DOHH2 (cell line): ENCODE data around the gene MAPK13.

Source experiments
- H3F3A ChIP-seq: fragments of 200-600 bp; sonication (generic), shearing (Covaris generic); 2 replicates; pipeline ENCODE4 v1.6.0; 2016; ENCODE audit warnings: antibody characterized with exemption, mild to moderate bottlenecking; ENCODE audit not compliant: control insufficient read depth, insufficient read depth
- H3K27ac ChIP-seq: fragments of 200-600 bp; sonication (generic); 2 replicates; pipeline ENCODE4 v1.5.1; 2014; ENCODE audit warnings: low read depth, mild to moderate bottlenecking, low read length, moderate library complexity
- H3K27me3 ChIP-seq: fragments of 200-600 bp; sonication (generic); 2 replicates; pipeline ENCODE4 v1.6.1; 2014; ENCODE audit warnings: mild to moderate bottlenecking, low read length, mixed read lengths; ENCODE audit not compliant: control insufficient read depth
- H3K36me3 ChIP-seq: fragments of 200-600 bp; sonication (generic); 2 replicates; pipeline ENCODE4 v1.6.1; 2014; ENCODE audit warnings: mild to moderate bottlenecking, low read length, moderate library complexity, mixed read lengths; ENCODE audit not compliant: control insufficient read depth
- H3K4me1 ChIP-seq: fragments of 200-600 bp; sonication (generic); 2 replicates; pipeline ENCODE4 v1.6.1; 2014; ENCODE audit warnings: mild to moderate bottlenecking, low read length, mixed read lengths; ENCODE audit not compliant: control insufficient read depth
- H3K4me2 ChIP-seq: fragments of 200-600 bp; sonication (generic); 2 replicates; pipeline ENCODE4 v1.6.0; 2014; ENCODE audit warnings: mild to moderate bottlenecking, low read length, moderate library complexity
- H3K4me3 ChIP-seq: fragments of 200-600 bp; sonication (generic); 2 replicates; pipeline ENCODE4 v1.5.1; 2014; ENCODE audit warnings: mild to moderate bottlenecking, low read length, mixed read lengths
- H3K79me2 ChIP-seq: fragments of 200-600 bp; sonication (generic); 2 replicates; pipeline ENCODE4 v1.6.1; 2014; ENCODE audit warnings: mild to moderate bottlenecking, low read length, mixed read lengths; ENCODE audit not compliant: control insufficient read depth
- H3K9me2 ChIP-seq: fragments of 200-600 bp; sonication (generic); replicated peaks from 2 replicates; pipeline ENCODE4 v1.6.1; 2014; ENCODE audit warnings: mild to moderate bottlenecking, low read length, mixed read lengths; ENCODE audit not compliant: control insufficient read depth
- H3K9me3 ChIP-seq: fragments of 200-600 bp; sonication (generic); 2 replicates; pipeline ENCODE4 v1.6.1; 2014; ENCODE audit warnings: antibody characterized with exemption, low read length, mixed read lengths; ENCODE audit not compliant: control insufficient read depth, insufficient read depth
- H4K20me1 ChIP-seq: fragments of 200-600 bp; sonication (generic); 2 replicates; pipeline ENCODE4 v1.6.0; 2014; ENCODE audit warnings: low read depth, mild to moderate bottlenecking, antibody characterized with exemption, low read length, moderate library complexity; ENCODE audit not compliant: control insufficient read depth, insufficient read depth
- EZH2phosphoT487 ChIP-seq: fragments of 200-600 bp; sonication (generic); IDR thresholded peaks from 2 replicates; pipeline ENCODE4 v1.6.1; 2017; ENCODE audit warnings: borderline replicate concordance, mild to moderate bottlenecking, antibody characterized with exemption, low read length, moderate library complexity, mixed read lengths
- TF ChIP-seq, protein P1 (sequence below): fragments of 200-600 bp; sonication (generic); IDR thresholded peaks from one replicate; pipeline ENCODE4 v1.5.1; 2014; ENCODE audit warnings: antibody characterized with exemption, mild to moderate bottlenecking, low read depth, low read length; ENCODE audit not compliant: poor library complexity, severe bottlenecking

MAPK13 gene

DNA sequence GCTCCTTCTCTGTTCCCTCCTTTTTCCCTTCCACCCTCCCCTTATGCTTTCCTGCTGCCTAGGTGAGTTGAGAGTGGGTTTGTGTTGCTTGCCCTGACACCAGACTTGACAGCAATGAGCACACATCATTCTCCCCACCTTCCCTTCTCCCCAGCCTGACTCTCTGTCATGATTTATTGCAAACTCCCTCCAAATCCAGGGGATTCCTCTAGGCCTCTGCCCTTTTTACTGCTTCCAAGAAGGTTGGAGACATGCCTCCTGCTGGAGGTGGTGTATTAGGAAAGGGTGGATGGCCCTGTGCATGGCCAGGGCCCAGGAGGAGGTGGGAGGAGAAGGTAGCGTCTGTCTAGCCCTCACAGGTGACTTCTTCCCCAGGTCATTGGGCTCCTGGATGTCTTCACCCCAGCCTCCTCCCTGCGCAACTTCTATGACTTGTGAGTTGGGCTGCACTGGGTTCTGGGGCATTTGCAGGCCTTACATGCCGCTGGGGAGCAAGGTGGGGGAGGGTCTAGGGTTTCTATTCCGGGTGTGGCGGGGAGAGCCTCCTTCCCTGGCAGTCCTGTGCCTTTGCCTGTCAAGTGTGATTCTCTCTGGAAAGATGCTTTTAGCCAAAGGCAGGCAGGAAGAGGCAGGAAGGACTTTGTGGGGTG lies 2.1 kb downstream of the MAPK13 start:
- peak overlapping the region; percentile 84 for H3K4me3 ChIP-seq
- H3K9me3 ChIP-seq: no peaks in the 10 kb centered on the region
- no peaks in the 10 kb centered on the region for H3K27me3 ChIP-seq
- no peaks in the 10 kb centered on the region for H4K20me1 ChIP-seq
- peaks cover 3% of the 10 kb centered on the region for H3F3A ChIP-seq
- H3K27ac ChIP-seq: peak overlapping the region; percentile 64; the same call in 1 of the 2 replicates
- peaks cover 55% of the 10 kb centered on the region for H3K4me1 ChIP-seq
- H3K79me2 ChIP-seq: peaks cover 6% of the 10 kb centered on the region; the same call in 1 of the 2 replicates
- H3K4me2 ChIP-seq: peak overlapping the region; percentile 93
- no peaks in the 10 kb centered on the region for H3K9me2 ChIP-seq
- no peak for TF ChIP-seq EZH2phosphoT487
- TF ChIP-seq, protein P1, sequence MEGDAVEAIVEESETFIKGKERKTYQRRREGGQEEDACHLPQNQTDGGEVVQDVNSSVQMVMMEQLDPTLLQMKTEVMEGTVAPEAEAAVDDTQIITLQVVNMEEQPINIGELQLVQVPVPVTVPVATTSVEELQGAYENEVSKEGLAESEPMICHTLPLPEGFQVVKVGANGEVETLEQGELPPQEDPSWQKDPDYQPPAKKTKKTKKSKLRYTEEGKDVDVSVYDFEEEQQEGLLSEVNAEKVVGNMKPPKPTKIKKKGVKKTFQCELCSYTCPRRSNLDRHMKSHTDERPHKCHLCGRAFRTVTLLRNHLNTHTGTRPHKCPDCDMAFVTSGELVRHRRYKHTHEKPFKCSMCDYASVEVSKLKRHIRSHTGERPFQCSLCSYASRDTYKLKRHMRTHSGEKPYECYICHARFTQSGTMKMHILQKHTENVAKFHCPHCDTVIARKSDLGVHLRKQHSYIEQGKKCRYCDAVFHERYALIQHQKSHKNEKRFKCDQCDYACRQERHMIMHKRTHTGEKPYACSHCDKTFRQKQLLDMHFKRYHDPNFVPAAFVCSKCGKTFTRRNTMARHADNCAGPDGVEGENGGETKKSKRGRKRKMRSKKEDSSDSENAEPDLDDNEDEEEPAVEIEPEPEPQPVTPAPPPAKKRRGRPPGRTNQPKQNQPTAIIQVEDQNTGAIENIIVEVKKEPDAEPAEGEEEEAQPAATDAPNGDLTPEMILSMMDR: no peak
- H3K36me3 ChIP-seq: peaks cover 18% of the 10 kb centered on the region

DNA sequence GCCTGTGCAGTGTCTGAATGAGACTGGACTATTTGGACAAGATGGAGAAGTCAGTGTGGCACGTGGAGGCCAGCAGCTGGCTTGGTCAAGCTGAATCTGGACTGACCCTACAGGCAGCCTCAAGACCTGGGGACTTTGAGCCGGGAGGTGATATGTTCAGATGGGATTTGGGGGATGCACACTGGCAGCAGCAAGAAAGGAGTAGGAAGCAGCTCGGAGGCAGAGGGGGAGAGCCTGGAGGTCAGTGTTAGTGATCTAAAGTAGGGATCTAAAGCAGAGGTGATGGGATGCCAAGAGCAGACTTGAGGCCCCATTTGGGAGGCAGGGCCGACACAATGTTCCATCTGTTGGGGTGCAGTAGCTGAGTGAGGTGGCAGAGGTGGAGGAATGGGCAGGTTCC lies 2.8 kb downstream of the MAPK13 start:
- Histone ChIP-seq H3K4me1 (peaks cover 55% of the 10 kb centered on the region), H3K4me3 (no peak overlapping the region)

DNA sequence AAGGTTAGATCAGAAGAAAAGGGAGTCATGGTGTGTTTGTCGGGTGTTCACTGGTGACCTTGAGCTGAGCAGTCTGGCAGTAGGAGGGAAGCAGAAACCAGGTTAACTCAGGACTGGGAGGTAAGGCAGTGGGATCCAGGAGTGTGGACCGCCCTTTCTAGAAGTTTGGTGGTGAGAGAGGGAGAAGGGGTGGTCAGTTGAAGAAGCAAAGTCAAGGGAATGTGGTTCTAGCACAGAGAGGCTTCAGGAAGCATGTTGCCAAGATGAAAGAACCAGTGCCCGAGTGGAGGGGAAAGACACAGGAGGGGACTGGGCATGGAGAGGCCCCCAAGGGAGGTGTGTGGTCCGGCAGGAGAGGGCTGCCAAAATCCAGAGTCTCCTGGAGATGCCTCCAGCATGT lies 3.6 kb downstream of the MAPK13 start:
- Histone ChIP-seq H3K27ac (no peak overlapping the region), H3K36me3 (peaks cover 27% of the 10 kb centered on the region), H3K4me3 (no peak overlapping the region), H3K9me3 (no peaks in the 10 kb centered on the region), H3K27me3 (no peaks in the 10 kb centered on the region), H3F3A (peaks cover 3% of the 10 kb centered on the region), H4K20me1 (no peaks in the 10 kb centered on the region), H3K4me1 (peaks cover 50% of the 10 kb centered on the region), H3K4me2 (no peak overlapping the region), H3K9me2 (no peaks in the 10 kb centered on the region), H3K79me2 (peaks cover 6% of the 10 kb centered on the region; the same call in 1 of the 2 replicates)
- TF ChIP-seq, protein P1: no peak
- no peak for TF ChIP-seq EZH2phosphoT487

More for the DNA sequence above, 2.8 kb downstream of the MAPK13 start:
- Histone ChIP-seq H3K27me3 (no peaks in the 10 kb centered on the region), H3K9me2 (no peaks in the 10 kb centered on the region), H3K9me3 (no peaks in the 10 kb centered on the region), H3K36me3 (peaks cover 19% of the 10 kb centered on the region), H3K4me2 (no peak overlapping the region), H3K79me2 (peaks cover 6% of the 10 kb centered on the region; the same call in 1 of the 2 replicates), H4K20me1 (no peaks in the 10 kb centered on the region), H3K27ac (no peak overlapping the region), H3F3A (peaks cover 3% of the 10 kb centered on the region)
- no peak for TF ChIP-seq EZH2phosphoT487
- TF ChIP-seq, protein P1: no peak
